CD4-positive, alpha-beta T cell (primary cell): Measurements from ENCODE around the gene TBX1. TPM values are rescaled to one million over a fixed set of nuclear protein-coding genes. Genes with fewer than 3 reads are reported as not detected.
"Not testable (repeated sequence)": the region's sequence is repeated elsewhere in the genome, so short reads cannot be mapped to it uniquely, and the experiment has no call there.

Experiments used
- ATAC-seq: fragments of 200-7000 bp; cut with Tn5 transposase; one replicate; pipeline ENCODE4 v1.10.0; 2022; ENCODE audit warnings: mild to moderate bottlenecking; ENCODE audit not compliant: poor library complexity
- CTCF ChIA-PET: fragments of 350-600 bp; sonication (Branson Sonifier 250); formaldehyde crosslinking; loops from one replicate; lab custom pipeline; 2021; ENCODE audit warnings: antibody characterized with exemption, inconsistent platforms; lab: Charles Lee
- POLR2A ChIA-PET: fragments of 350-600 bp; sonication (Branson Sonifier 250); formaldehyde crosslinking; loops from one replicate; lab custom pipeline; 2021; ENCODE audit warnings: antibody characterized with exemption, inconsistent platforms; lab: Charles Lee
- DNase-seq, 14 experiments: peaks; one replicate each; pipeline ENCODE4 v3.0.0-alpha.2; 2013 to 2020; ENCODE audit warnings: mixed read lengths in 2 of 14
- H3K27ac ChIP-seq, 2 donors: one replicate each; pipeline versions ENCODE4 v1.5.1 to v1.7.0; 2013; ENCODE audit warnings: low read length in 2 of 2, low read depth in 1 of 2, mild to moderate bottlenecking in 1 of 2
- H3K27me3 ChIP-seq, 2 experiments: 1 replicate in 1 of 2; 2 replicates in 1 of 2; pipeline versions ENCODE4 v1.6.1 to v1.7.0; 2013; ENCODE audit warnings: low read length in 2 of 2, control low read depth in 1 of 2, mild to moderate bottlenecking in 1 of 2, moderate library complexity in 1 of 2; ENCODE audit not compliant: insufficient read depth in 2 of 2, control insufficient read depth in 1 of 2
- H3K36me3 ChIP-seq: one replicate; pipeline ENCODE4 v1.6.1; 2013; ENCODE audit warnings: low read length, control low read depth; ENCODE audit not compliant: insufficient read depth
- H3K4me1 ChIP-seq: one replicate; pipeline ENCODE4 v1.6.1; 2013; ENCODE audit warnings: low read length, control low read depth; ENCODE audit not compliant: insufficient read depth
- H3K4me3 ChIP-seq: one replicate; pipeline ENCODE4 v1.5.1; 2013; ENCODE audit warnings: mild to moderate bottlenecking, low read length, moderate library complexity
- H3K9me3 ChIP-seq, 2 experiments: 1 replicate in 1 of 2; 2 replicates in 1 of 2; pipeline versions ENCODE4 v1.6.1 to v1.7.0; 2013; ENCODE audit warnings: low read length in 2 of 2, mild to moderate bottlenecking in 2 of 2, control low read depth in 1 of 2, moderate library complexity in 1 of 2; ENCODE audit not compliant: control insufficient read depth in 1 of 2, insufficient read depth in 1 of 2
- H3K27ac Mint-ChIP-seq: one replicate; pipeline ENCODE4 v1.8.0; 2020; ENCODE audit warnings: mixed read lengths
- H3K27me3 Mint-ChIP-seq: one replicate; pipeline ENCODE4 v1.8.0; 2021; ENCODE audit warnings: mixed read lengths
- H3K36me3 Mint-ChIP-seq: one replicate; pipeline ENCODE4 v1.8.0; 2021; ENCODE audit warnings: low read depth, mixed read lengths
- H3K4me1 Mint-ChIP-seq: one replicate; pipeline ENCODE4 v1.8.0; 2021; ENCODE audit warnings: low read depth, mixed read lengths
- H3K4me3 Mint-ChIP-seq: one replicate; pipeline ENCODE4 v1.8.0; 2020; ENCODE audit warnings: mild to moderate bottlenecking, mixed read lengths
- H3K9me3 Mint-ChIP-seq: one replicate; pipeline ENCODE4 v1.8.0; 2020; ENCODE audit warnings: mixed read lengths
- CTCF ChIP-seq: fragments of 200-600 bp; IDR thresholded peaks from one replicate; pipeline ENCODE4 v1.8.0; 2022; ENCODE audit warnings: antibody characterized with exemption, mild to moderate bottlenecking
- intact Hi-C, 2 experiments: fragments of 100-400 bp; cut with DNase I in 1 of 2; cut with micrococcal nuclease in 1 of 2; formaldehyde crosslinking; loops; one replicate each; pipeline versions ENCODE4 v1.15.1 to v1.9.0; 2023 to 2025; cut with DNase I, micrococcal nuclease
- total RNA-seq, 174 experiments: library from RNA in 2 of 174; stranded (reverse) in 2 of 174; gene quantifications; one replicate each; pipeline ENCODE4 v1.2.3 and lab custom pipeline; 2021 to 2026

The TBX1 gene
- total RNA-seq, 2 experiments from 2014 or later, result not detected

- Mint-ChIP-seq H3K4me3 (no peak overlapping the region), H3K4me1 (peaks cover 5% of the 10 kb centered on the region), H3K36me3 (no peaks in the 10 kb centered on the region), H3K27me3 (peaks cover 46% of the 10 kb centered on the region), H3K27ac (no peak overlapping the region), H3K9me3 (no peaks in the 10 kb centered on the region)
- no peak for TF ChIP-seq CTCF
- ChIA-PET POLR2A (interaction anchor here (0.7 kb wide), 1 partner anchor 186 kb away, joined by 3 read pairs; no protein-coding TSS in a partner anchor), CTCF (interaction anchor here (0.6 to 1.3 kb wide), 4 partner anchors 32 to 264 kb away, joined by 3 to 4 read pairs (median 3); no protein-coding TSS in a partner anchor)
- H3K36me3 ChIP-seq, result no peaks in the 10 kb centered on the region
- peaks cover 18% of the 10 kb centered on the region for H3K4me1 ChIP-seq
- intact Hi-C loops, result no loop called here
- H3K27ac ChIP-seq, result no peak overlapping the region
- H3K9me3 ChIP-seq, result peaks cover 0 to 24% of the 10 kb centered on the region in 2 experiments
- peak; percentile 78 for ATAC-seq
- peaks cover 36 to 46% of the 10 kb centered on the region in 2 experiments for H3K27me3 ChIP-seq
- peak in 4 of 14 experiments; percentile 14 to 59 (median 48) for DNase-seq
- no peak overlapping the region for H3K4me3 ChIP-seq
Observed at GRCh38 chr22:19723983-19724827, 36.4 kb upstream of the TBX1 start.

- Mint-ChIP-seq H3K9me3 (no peaks in the 10 kb centered on the region), H3K27ac (no peak overlapping the region), H3K4me1 (no peaks in the 10 kb centered on the region), H3K36me3 (no peaks in the 10 kb centered on the region), H3K4me3 (no peak overlapping the region), H3K27me3 (peaks cover 37% of the 10 kb centered on the region)
- peaks cover 16% of the 10 kb centered on the region for H3K4me1 ChIP-seq
- H3K27ac ChIP-seq, result no peak overlapping the region
- ATAC-seq, result no peak
- H3K36me3 ChIP-seq, result no peaks in the 10 kb centered on the region
- no peak for DNase-seq
- H3K9me3 ChIP-seq, result peaks cover 0 to 22% of the 10 kb centered on the region in 2 experiments
- no peak for TF ChIP-seq CTCF
- POLR2A ChIA-PET, result no interaction called here
- peaks cover 35 to 37% of the 10 kb centered on the region in 2 experiments for H3K27me3 ChIP-seq
- intact Hi-C loops, result no loop called here
- CTCF ChIA-PET, result no interaction called here
- no peak overlapping the region for H3K4me3 ChIP-seq
Observed at GRCh38 chr22:19724927-19725661, 35.5 kb upstream of the TBX1 start.

GRCh38 chr22:19726064-19726788, 34.4 kb upstream of the TBX1 start:
- H3K27ac Mint-ChIP-seq, H3K9me3 Mint-ChIP-seq, ATAC-seq, H3K4me1 Mint-ChIP-seq, H3K36me3 Mint-ChIP-seq, H3K4me3 ChIP-seq, H3K4me3 Mint-ChIP-seq, POLR2A ChIA-PET, H3K36me3 ChIP-seq, intact Hi-C loops, DNase-seq, CTCF ChIA-PET, H3K27ac ChIP-seq: not testable (repeated sequence)
- H3K4me1 ChIP-seq, result peaks cover 26% of the 10 kb centered on the region
- H3K27me3 ChIP-seq, result peaks cover 26 to 30% of the 10 kb centered on the region in 2 experiments
- peaks cover 0 to 18% of the 10 kb centered on the region in 2 experiments for H3K9me3 ChIP-seq
- peaks cover 25% of the 10 kb centered on the region for H3K27me3 Mint-ChIP-seq
